Dorsolateral prefrontal cortex (tissue), 118 donors: ENCODE results near the gene MPPED1. TPM values are rescaled to one million over a fixed set of nuclear protein-coding genes. Genes with fewer than 3 reads are reported as not detected.

ENCODE experiments used
- total RNA-seq, 120 experiments: library from RNA; stranded (reverse); gene quantifications; one replicate each; pipeline versions ENCODE4 v1.2.3 to v1.2.4, GENCODE V29; 2022

The MPPED1 gene
- total RNA-seq, 120 experiments from 2014 or later: 27.7 to 144 (median 99.1) TPM

Other genes starting within 250 kb of the MPPED1 start
- gene TTLL12, start 224.9 kb upstream of the MPPED1 start, total RNA-seq: 10 to 100 TPM; 24.0 to 52.5 (median 34.0) TPM
- gene SCUBE1, start 68.6 kb upstream of the MPPED1 start, total RNA-seq: 1 to 10 TPM in 77 of 120 experiments, under 1 TPM in 43; 0.20 to 5.2 (median 1.4) TPM